ENCODE results near the gene PSAPL1.
A peak's percentile ranks its signal among the peaks of the same experiment; 100 is the strongest.

Gene PSAPL1

GRCh38 chr4:7420661-7421040 lies 14.1 kb downstream of the PSAPL1 start:
- DNase-seq (ENCODE audit: low read depth in 1 of 2, low spot score in 1 of 2), result no peak

- DNase-seq (ENCODE audit: low read depth in 1 of 2, low spot score in 1 of 2), result peak in 1 of 2 donors; percentile 2
These were observed 14.6 kb downstream of the PSAPL1 start for GRCh38 chr4:7419961-7420660.

- no peak for DNase-seq (ENCODE audit: low read depth in 1 of 2, low spot score in 1 of 2)
These were observed 16.4 kb downstream of the PSAPL1 start for GRCh38 chr4:7418131-7418943.

- DNase-seq (ENCODE audit: low read depth in 1 of 2, low spot score in 1 of 2), result no peak
These were observed 17.1 kb downstream of the PSAPL1 start for GRCh38 chr4:7417639-7418038.

GRCh38 chr4:7416745-7417432 lies 17.8 kb downstream of the PSAPL1 start:
- no peak for DNase-seq (ENCODE audit: low read depth in 1 of 2, low spot score in 1 of 2)

GRCh38 chr4:7415927-7416686 lies 18.6 kb downstream of the PSAPL1 start:
- DNase-seq (ENCODE audit: low read depth in 1 of 2, low spot score in 1 of 2), result no peak

GRCh38 chr4:7414736-7415510 lies 19.8 kb downstream of the PSAPL1 start:
- no peak for DNase-seq (ENCODE audit: low read depth in 1 of 2, low spot score in 1 of 2)

GRCh38 chr4:7414046-7414445 lies 20.7 kb downstream of the PSAPL1 start:
- no peak for DNase-seq (ENCODE audit: low read depth in 1 of 2, low spot score in 1 of 2)

- DNase-seq (ENCODE audit: low read depth in 1 of 2, low spot score in 1 of 2), result no peak
These were observed 22.2 kb downstream of the PSAPL1 start for GRCh38 chr4:7412554-7412912.

- no peak for DNase-seq (ENCODE audit: low read depth in 1 of 2, low spot score in 1 of 2)
These were observed 22.7 kb downstream of the PSAPL1 start for GRCh38 chr4:7411896-7412553.

- DNase-seq (ENCODE audit: low read depth in 1 of 2, low spot score in 1 of 2), result no peak
These were observed 23.2 kb downstream of the PSAPL1 start for GRCh38 chr4:7411491-7411890.

- no peak for DNase-seq (ENCODE audit: low read depth in 1 of 2, low spot score in 1 of 2)
These were observed 24.3 kb downstream of the PSAPL1 start for GRCh38 chr4:7410446-7410845.

GRCh38 chr4:7408166-7408565 lies 26.6 kb downstream of the PSAPL1 start:
- no peak for DNase-seq (ENCODE audit: low read depth in 1 of 2, low spot score in 1 of 2)

GRCh38 chr4:7403001-7403400 lies 31.7 kb downstream of the PSAPL1 start:
- no peak for DNase-seq (ENCODE audit: low read depth in 1 of 2, low spot score in 1 of 2)

GRCh38 chr4:7402526-7402925 lies 32.2 kb downstream of the PSAPL1 start:
- DNase-seq (ENCODE audit: low read depth in 1 of 2, low spot score in 1 of 2), result no peak

- no peak for DNase-seq (ENCODE audit: low read depth in 1 of 2, low spot score in 1 of 2)
These were observed 33.9 kb downstream of the PSAPL1 start for GRCh38 chr4:7400671-7401298.

GRCh38 chr4:7399440-7400234 lies 35.1 kb downstream of the PSAPL1 start:
- no peak for DNase-seq (ENCODE audit: low read depth in 1 of 2, low spot score in 1 of 2)

GRCh38 chr4:7398788-7399439 lies 35.8 kb downstream of the PSAPL1 start:
- no peak for DNase-seq (ENCODE audit: low read depth in 1 of 2, low spot score in 1 of 2)
